GM19193 (cell line): ENCODE data around the gene CTDP1.

Experiments used
- POLR2A ChIP-seq: IDR thresholded peaks from 4 replicates; pipeline ENCODE4 v1.6.1; 2011; ENCODE audit not compliant: insufficient read depth, insufficient read length; ENCODE audit errors: extremely low read depth

CTDP1 gene

GRCh38 chr18:79641722-79642497 lies 37.7 kb upstream of the CTDP1 start:
- no peak for TF ChIP-seq POLR2A

- TF ChIP-seq POLR2A: no peak
Observed at GRCh38 chr18:79642626-79643025, 37.0 kb upstream of the CTDP1 start.

- TF ChIP-seq POLR2A: no peak
Observed at GRCh38 chr18:79643054-79643984, 36.3 kb upstream of the CTDP1 start.

- no peak for TF ChIP-seq POLR2A
Observed at GRCh38 chr18:79644006-79644665, 35.5 kb upstream of the CTDP1 start.

GRCh38 chr18:79644666-79645057 lies 34.9 kb upstream of the CTDP1 start:
- TF ChIP-seq POLR2A: no peak

GRCh38 chr18:79645291-79645983 lies 34.2 kb upstream of the CTDP1 start:
- TF ChIP-seq POLR2A: no peak

- no peak for TF ChIP-seq POLR2A
Observed at GRCh38 chr18:79647307-79647706, 32.3 kb upstream of the CTDP1 start.

GRCh38 chr18:79650959-79651358 lies 28.6 kb upstream of the CTDP1 start:
- TF ChIP-seq POLR2A: no peak

- TF ChIP-seq POLR2A: no peak
Observed at GRCh38 chr18:79657342-79657996, 22.1 kb upstream of the CTDP1 start.

- TF ChIP-seq POLR2A: no peak
Observed at GRCh38 chr18:79658366-79658765, 21.2 kb upstream of the CTDP1 start.

- TF ChIP-seq POLR2A: no peak
Observed at GRCh38 chr18:79659733-79660132, 19.9 kb upstream of the CTDP1 start.

- no peak for TF ChIP-seq POLR2A
Observed at GRCh38 chr18:79662034-79662433, 17.6 kb upstream of the CTDP1 start.

- TF ChIP-seq POLR2A: no peak
Observed at GRCh38 chr18:79662439-79662838, 17.2 kb upstream of the CTDP1 start.

- no peak for TF ChIP-seq POLR2A
Observed at GRCh38 chr18:79664525-79665125, 15.0 kb upstream of the CTDP1 start.

GRCh38 chr18:79668203-79668602 lies 11.4 kb upstream of the CTDP1 start:
- no peak for TF ChIP-seq POLR2A
